Testis (tissue), 2 donors: ENCODE data around the gene KIF16B.

Source experiments
- POLR2A ChIP-seq: fragments of 450-650 bp; IDR thresholded peaks from one replicate; pipeline ENCODE4 v1.6.1; 2017; ENCODE audit warnings: antibody characterized with exemption, mild to moderate bottlenecking, moderate library complexity
- TF ChIP-seq, protein P1 (sequence below), 3 experiments: fragments of 450-650 bp in 2 of 3; fragments of 200-600 bp in 1 of 3; sonication (generic) in 1 of 3; IDR thresholded peaks; one replicate each; pipeline ENCODE4 v1.5.1; 2016 to 2019; ENCODE audit warnings: antibody characterized with exemption in 3 of 3, mild to moderate bottlenecking in 2 of 3, moderate library complexity in 1 of 3

DNA sequence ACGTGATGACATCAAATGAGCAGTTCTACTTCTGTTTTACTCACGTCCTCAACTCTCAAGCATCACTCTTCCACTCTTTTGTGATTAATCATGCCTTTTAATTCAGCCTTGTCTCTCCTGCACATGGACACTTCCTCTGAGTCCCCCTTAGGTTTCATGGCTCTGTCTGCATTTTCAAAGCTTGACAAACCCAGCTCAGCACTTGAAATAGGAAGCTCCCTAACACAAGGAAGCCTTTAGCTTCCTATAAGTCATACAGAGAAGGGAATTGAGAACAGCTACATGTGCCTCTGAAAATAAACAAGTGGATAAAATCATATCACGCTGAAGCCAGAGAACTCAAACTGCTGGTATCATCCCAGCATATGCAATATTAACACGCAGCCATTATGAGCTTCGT lies 21.2 kb downstream of the KIF16B start:
- TF ChIP-seq POLR2A, result no peak
- TF ChIP-seq, protein P1, sequence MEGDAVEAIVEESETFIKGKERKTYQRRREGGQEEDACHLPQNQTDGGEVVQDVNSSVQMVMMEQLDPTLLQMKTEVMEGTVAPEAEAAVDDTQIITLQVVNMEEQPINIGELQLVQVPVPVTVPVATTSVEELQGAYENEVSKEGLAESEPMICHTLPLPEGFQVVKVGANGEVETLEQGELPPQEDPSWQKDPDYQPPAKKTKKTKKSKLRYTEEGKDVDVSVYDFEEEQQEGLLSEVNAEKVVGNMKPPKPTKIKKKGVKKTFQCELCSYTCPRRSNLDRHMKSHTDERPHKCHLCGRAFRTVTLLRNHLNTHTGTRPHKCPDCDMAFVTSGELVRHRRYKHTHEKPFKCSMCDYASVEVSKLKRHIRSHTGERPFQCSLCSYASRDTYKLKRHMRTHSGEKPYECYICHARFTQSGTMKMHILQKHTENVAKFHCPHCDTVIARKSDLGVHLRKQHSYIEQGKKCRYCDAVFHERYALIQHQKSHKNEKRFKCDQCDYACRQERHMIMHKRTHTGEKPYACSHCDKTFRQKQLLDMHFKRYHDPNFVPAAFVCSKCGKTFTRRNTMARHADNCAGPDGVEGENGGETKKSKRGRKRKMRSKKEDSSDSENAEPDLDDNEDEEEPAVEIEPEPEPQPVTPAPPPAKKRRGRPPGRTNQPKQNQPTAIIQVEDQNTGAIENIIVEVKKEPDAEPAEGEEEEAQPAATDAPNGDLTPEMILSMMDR (IDR thresholded peaks at IDR 0.05), result no peak
